Sigmoid colon (tissue), 7 donors: ENCODE results near the gene PTGIR. TPM values are rescaled to one million over a fixed set of nuclear protein-coding genes. Genes with fewer than 3 reads are reported as not detected.

Experiments used
- DNase-seq: peaks from one replicate; pipeline ENCODE4 v3.0.0-alpha.2; 2019
- H3K27ac ChIP-seq, 4 donors: fragments of 200-600 bp; sonication (generic); one replicate each; pipeline ENCODE4 v1.5.1; 2016 to 2019; ENCODE audit warnings: mild to moderate bottlenecking in 1 of 4
- H3K27me3 ChIP-seq, 3 donors: fragments of 200-600 bp; sonication (generic); one replicate each; pipeline ENCODE4 v1.5.1; 2019; ENCODE audit warnings: mild to moderate bottlenecking in 1 of 3
- H3K36me3 ChIP-seq, 4 donors: fragments of 200-600 bp; sonication (generic); one replicate each; pipeline ENCODE4 v1.5.1; 2016 to 2019
- H3K4me1 ChIP-seq, 4 donors: fragments of 200-600 bp; sonication (generic); one replicate each; pipeline ENCODE4 v1.5.1; 2017 to 2019
- H3K4me3 ChIP-seq, 4 donors: fragments of 200-600 bp; sonication (generic); one replicate each; pipeline ENCODE4 v1.5.1; 2017 to 2019; ENCODE audit warnings: mild to moderate bottlenecking in 2 of 4, moderate library complexity in 1 of 4
- H3K9me3 ChIP-seq, 4 donors: fragments of 200-600 bp in 3 of 4; sonication (generic) in 3 of 4; one replicate each; pipeline versions ENCODE4 v1.5.1 to v1.6.1; 2013 to 2019
- EP300 ChIP-seq, 4 donors: sonication (generic); formaldehyde crosslinking; IDR thresholded peaks; one replicate each; pipeline ENCODE4 v1.6.1; 2017; ENCODE audit warnings: antibody characterized with exemption in 4 of 4
- POLR2A ChIP-seq, 2 donors: fragments of 450-650 bp; IDR thresholded peaks; one replicate each; pipeline ENCODE4 v1.6.1; 2016; ENCODE audit warnings: antibody characterized with exemption in 2 of 2, mild to moderate bottlenecking in 2 of 2, moderate library complexity in 2 of 2
- POLR2AphosphoS5 ChIP-seq, 4 donors: sonication (generic); formaldehyde crosslinking; IDR thresholded peaks; one replicate each; pipeline ENCODE4 v1.6.1; 2017; ENCODE audit warnings: antibody characterized with exemption in 4 of 4
- WGBS, 2 donors: extraction: QIAGEN DNeasy Blood & Tissue Kit; methylation state at CpG; one replicate each; pipeline ENCODE4 v1.1.7; 2013; 5-methylcytosine and 5-hydroxymethylcytosine counted together
- intact Hi-C: fragments of 100-400 bp; cut with DNase I; formaldehyde crosslinking; loops from one replicate; pipeline ENCODE4 v1.15.1; 2023
- polyA plus RNA-seq, 3 donors: library from polyadenylated mRNA; stranded (reverse); fragments of 200-250 nt; gene quantifications; one replicate each; pipeline ENCODE4 v1.2.3, GENCODE V29; 2013
- total RNA-seq, 4 donors: library from RNA; depleted of rRNA; stranded (reverse); fragments of >200 nt; gene quantifications; one replicate each; pipeline ENCODE4 v1.1.0, GENCODE V29; 2016
- TF ChIP-seq, protein P1 (sequence below), 4 experiments: fragments of 450-650 bp in 3 of 4; fragments of 200-600 bp in 1 of 4; IDR thresholded peaks; one replicate each; pipeline ENCODE4 v1.5.1; 2016 to 2019; ENCODE audit warnings: antibody characterized with exemption in 4 of 4, mild to moderate bottlenecking in 3 of 4, moderate library complexity in 2 of 4
- donor health status: healthy with polysubstance abuse.
- donor health status: Bipolar disorder and iron deficiency.
- donor health status: healthy.

Gene PTGIR
- total and polyA plus RNA-seq, 7 donors: 0.60 to 5.8 (median 3.5) TPM; not detected in 1

DNA sequence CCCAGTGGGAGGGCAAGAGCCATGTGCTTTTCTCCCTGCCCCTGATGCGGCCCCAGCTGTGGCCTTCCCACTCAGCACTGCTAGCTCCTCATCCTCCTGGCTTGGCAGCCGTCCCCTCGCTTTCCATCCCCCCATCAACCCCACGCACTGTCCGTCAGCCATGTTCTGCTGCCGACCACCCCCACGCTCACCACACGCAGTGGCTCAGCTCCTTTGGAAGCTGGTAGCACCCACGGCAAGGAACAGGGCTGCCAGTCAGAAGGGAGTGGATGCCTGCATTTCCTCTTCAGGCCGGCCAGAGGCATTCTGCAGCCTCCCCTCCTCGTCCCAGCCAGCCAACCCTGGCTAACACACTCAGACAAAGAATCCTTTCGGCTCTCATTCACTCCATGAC is 17.4 kb downstream of the PTGIR start:
- WGBS, 2 donors: 88 to 89% methylated on average over 12 of the region's 12 CpGs
- Histone ChIP-seq H3K4me3 (no peak overlapping the region), H3K9me3 (no peaks in the 10 kb centered on the region), H3K36me3 (peaks cover 26 to 49% (median 45%) of the 10 kb centered on the region in 4 donors), H3K27ac (no peak overlapping the region), H3K27me3 (no peaks in the 10 kb centered on the region), H3K4me1 (peaks cover 0 to 37% (median 33%) of the 10 kb centered on the region in 4 donors)
- TF ChIP-seq, protein P1, sequence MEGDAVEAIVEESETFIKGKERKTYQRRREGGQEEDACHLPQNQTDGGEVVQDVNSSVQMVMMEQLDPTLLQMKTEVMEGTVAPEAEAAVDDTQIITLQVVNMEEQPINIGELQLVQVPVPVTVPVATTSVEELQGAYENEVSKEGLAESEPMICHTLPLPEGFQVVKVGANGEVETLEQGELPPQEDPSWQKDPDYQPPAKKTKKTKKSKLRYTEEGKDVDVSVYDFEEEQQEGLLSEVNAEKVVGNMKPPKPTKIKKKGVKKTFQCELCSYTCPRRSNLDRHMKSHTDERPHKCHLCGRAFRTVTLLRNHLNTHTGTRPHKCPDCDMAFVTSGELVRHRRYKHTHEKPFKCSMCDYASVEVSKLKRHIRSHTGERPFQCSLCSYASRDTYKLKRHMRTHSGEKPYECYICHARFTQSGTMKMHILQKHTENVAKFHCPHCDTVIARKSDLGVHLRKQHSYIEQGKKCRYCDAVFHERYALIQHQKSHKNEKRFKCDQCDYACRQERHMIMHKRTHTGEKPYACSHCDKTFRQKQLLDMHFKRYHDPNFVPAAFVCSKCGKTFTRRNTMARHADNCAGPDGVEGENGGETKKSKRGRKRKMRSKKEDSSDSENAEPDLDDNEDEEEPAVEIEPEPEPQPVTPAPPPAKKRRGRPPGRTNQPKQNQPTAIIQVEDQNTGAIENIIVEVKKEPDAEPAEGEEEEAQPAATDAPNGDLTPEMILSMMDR (IDR thresholded peaks at IDR 0.05): no peak
- no peak for TF ChIP-seq POLR2AphosphoS5 (IDR thresholded peaks at IDR 0.05)
- no peak for TF ChIP-seq EP300 (IDR thresholded peaks at IDR 0.05)
- TF ChIP-seq POLR2A (IDR thresholded peaks at IDR 0.05): no peak
- intact Hi-C loops: loop anchor here (10.0 kb wide), 1 partner anchor 247 kb away; the partner anchor contains the start of gene AP2S1
- DNase-seq: peak; percentile 62

DNA sequence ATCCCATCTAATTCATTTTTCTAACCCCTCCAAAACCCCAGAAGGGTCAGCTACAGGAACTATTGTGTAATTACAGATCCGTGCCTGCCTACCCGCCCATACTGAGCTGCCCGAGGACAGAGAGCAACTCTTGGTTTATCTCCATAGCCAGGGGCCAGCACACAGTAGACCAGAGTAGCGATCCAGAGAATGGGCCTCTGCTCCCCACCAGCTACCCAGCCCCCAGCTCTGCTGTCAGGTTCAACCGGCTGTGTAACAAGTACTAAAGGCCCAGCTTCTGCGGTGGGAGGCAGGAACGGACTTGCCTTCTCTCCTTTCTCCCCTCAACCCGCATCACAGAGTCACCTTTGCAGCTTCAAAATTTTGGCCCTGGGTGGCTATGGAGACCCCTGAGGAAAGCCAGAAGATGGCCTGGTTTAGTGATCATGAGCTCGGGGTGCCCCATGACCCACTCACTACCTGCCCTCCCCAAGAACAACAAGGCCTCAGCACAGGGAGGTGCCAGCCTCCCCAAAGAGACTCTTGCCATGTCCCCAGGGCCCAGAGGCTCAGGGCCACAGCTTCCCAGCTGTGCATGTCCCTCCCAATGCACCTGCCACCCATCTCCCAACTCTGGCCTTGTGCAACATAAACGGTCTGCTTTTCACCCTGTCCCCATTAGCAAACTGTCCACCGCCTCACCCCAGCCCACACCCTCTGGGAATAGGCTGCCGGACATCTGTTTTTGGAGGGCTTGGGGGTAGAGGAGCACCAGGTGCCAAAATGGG is 18.0 kb downstream of the PTGIR start:
- Histone ChIP-seq H3K36me3 (peaks cover 26 to 49% (median 45%) of the 10 kb centered on the region in 4 donors), H3K4me1 (peaks cover 0 to 42% (median 39%) of the 10 kb centered on the region in 4 donors), H3K9me3 (no peaks in the 10 kb centered on the region), H3K4me3 (no peak overlapping the region), H3K27ac (no peak overlapping the region), H3K27me3 (no peaks in the 10 kb centered on the region)
- 86 to 90% methylated on average over 12 of the region's 12 CpGs for WGBS, 2 donors
- peak; percentile 57 for DNase-seq
- intact Hi-C loops: loop anchor here (10.0 kb wide), 1 partner anchor 248 kb away; the partner anchor contains the start of gene AP2S1
- TF ChIP-seq POLR2AphosphoS5 (IDR thresholded peaks at IDR 0.05) (no peak), EP300 (IDR thresholded peaks at IDR 0.05) (no peak), POLR2A (IDR thresholded peaks at IDR 0.05) (no peak)
- TF ChIP-seq, protein P1 (IDR thresholded peaks at IDR 0.05): no peak

DNA sequence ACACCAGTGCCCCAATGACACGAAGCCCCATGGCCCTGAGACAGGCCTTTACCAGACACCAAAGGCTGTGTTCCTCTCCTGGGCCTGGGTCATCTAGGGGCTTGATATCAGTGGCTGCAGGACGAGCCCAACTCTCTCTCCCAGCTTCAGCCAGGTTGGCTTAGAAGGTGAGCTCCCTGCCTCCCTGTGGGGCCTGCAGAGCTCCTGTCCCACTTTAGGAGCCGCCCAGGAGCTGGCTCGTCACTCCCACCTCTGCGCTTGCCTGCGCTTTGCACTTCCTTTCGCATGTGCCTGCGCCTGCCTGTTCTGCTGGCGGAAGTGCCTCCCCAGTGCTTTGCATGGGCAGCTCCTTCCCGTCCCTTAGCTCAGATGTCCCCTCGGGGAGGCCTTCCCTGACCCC is 18.9 kb downstream of the PTGIR start:
- Histone ChIP-seq H3K4me1 (peaks cover 0 to 42% (median 41%) of the 10 kb centered on the region in 4 donors), H3K9me3 (no peaks in the 10 kb centered on the region), H3K36me3 (peaks cover 26 to 49% (median 45%) of the 10 kb centered on the region in 4 donors), H3K27me3 (no peaks in the 10 kb centered on the region), H3K27ac (peak overlapping the region in 2 of 4 donors; percentile 61 to 95), H3K4me3 (no peak overlapping the region)
- DNase-seq: peak; percentile 59
- intact Hi-C loops: loop anchor here (10.0 kb wide), 1 partner anchor 249 kb away; the partner anchor contains the start of gene AP2S1
- TF ChIP-seq POLR2A (IDR thresholded peaks at IDR 0.05) (no peak), POLR2AphosphoS5 (IDR thresholded peaks at IDR 0.05) (no peak), EP300 (IDR thresholded peaks at IDR 0.05) (no peak)
- TF ChIP-seq, protein P1 (IDR thresholded peaks at IDR 0.05): no peak
- 94 to 95% methylated on average over 11 of the region's 11 CpGs for WGBS, 2 donors

DNA sequence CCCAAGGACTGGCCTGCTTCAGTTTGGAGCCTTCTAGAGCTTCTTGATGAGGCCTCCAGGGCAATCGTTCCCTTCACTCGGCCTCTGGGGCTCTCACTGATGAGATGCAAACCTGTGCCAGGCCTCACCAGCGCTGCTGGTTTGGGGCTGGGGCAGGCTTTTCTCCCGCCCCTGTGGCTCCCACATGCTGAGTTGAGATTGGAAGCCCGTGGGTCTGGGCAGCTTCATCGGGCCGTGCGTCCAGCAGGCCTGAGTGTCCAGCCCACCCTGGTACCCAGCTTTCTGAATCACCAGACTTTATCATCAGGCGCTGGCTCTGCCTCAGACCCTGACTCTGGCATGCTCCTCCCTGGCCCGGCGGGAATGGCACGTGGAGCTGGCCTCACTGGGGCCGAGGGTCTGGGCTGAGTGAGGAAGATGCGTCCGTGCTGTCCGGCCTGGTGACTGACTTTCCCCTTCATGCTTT is 19.5 kb downstream of the PTGIR start:
- Histone ChIP-seq H3K4me3 (peak overlapping the region in 1 of 4 donors; percentile 5), H3K36me3 (peaks cover 26 to 48% (median 45%) of the 10 kb centered on the region in 4 donors), H3K27ac (peak overlapping the region in 3 of 4 donors; percentile 61 to 95 (median 95)), H3K27me3 (no peaks in the 10 kb centered on the region), H3K4me1 (peaks cover 0 to 42% (median 42%) of the 10 kb centered on the region in 4 donors), H3K9me3 (no peaks in the 10 kb centered on the region)
- DNase-seq: peak; percentile 54
- intact Hi-C loops: loop anchor here (10.0 kb wide), 1 partner anchor 249 kb away; the partner anchor contains the start of gene AP2S1
- TF ChIP-seq, protein P1 (IDR thresholded peaks at IDR 0.05): no peak
- TF ChIP-seq POLR2AphosphoS5 (IDR thresholded peaks at IDR 0.05) (no peak), POLR2A (IDR thresholded peaks at IDR 0.05) (no peak), EP300 (IDR thresholded peaks at IDR 0.05) (no peak)
- 86 to 91% methylated on average over 16 of the region's 16 CpGs for WGBS, 2 donors
